ENCODE data around the gene SF3A2.

Gene SF3A2

DNA sequence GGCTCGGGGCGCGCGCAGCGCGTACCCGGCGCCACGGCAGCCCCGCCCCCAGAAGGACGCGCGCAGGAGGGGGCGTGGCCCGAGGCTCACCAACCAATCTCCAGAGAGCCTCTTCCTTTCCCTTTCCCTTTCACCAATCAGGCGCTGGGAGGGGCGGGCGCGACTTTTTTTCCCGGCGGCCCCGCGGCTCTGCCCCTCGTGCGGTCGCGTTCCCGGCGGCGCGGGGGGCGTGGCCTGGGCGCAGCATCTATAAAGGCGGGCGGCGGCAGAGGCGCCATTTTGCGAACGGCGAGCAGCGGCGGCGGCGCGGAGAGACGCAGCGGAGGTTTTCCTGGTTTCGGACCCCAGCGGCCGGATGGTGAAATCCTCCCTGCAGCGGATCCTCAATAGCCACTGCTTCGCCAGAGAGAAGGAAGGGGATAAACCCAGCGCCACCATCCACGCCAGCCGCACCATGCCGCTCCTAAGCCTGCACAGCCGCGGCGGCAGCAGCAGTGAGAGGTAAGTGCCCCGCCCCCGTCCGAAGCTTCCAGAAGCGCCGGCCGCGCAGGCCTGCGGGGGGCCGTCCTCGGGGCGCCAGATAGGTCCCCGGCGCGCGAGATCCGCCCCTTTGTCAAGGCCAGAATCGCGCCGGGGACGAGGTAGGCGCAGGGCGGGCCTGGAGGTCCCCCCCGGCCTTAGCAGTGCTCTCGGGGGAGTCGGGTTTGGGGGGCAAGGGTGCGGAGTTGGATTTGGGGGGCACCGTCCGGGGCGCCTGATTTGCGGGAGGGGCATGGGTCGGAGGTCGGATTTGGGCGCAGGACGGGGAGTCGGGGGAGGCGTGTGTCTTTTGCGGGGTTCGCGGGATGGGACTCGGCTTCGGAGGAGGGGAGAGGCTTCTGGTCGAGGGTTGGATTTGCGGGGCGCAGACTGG, 32.9 kb downstream of the SF3A2 start (continued):
- TF ChIP-seq, protein P1, sequence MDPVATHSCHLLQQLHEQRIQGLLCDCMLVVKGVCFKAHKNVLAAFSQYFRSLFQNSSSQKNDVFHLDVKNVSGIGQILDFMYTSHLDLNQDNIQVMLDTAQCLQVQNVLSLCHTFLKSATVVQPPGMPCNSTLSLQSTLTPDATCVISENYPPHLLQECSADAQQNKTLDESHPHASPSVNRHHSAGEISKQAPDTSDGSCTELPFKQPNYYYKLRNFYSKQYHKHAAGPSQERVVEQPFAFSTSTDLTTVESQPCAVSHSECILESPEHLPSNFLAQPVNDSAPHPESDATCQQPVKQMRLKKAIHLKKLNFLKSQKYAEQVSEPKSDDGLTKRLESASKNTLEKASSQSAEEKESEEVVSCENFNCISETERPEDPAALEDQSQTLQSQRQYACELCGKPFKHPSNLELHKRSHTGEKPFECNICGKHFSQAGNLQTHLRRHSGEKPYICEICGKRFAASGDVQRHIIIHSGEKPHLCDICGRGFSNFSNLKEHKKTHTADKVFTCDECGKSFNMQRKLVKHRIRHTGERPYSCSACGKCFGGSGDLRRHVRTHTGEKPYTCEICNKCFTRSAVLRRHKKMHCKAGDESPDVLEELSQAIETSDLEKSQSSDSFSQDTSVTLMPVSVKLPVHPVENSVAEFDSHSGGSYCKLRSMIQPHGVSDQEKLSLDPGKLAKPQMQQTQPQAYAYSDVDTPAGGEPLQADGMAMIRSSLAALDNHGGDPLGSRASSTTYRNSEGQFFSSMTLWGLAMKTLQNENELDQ (tag by site-specific recombination; IDR thresholded peaks at IDR 0.05; ENCODE audit: low read depth) = no peak
- TF ChIP-seq PRDM6 (tag by site-specific recombination; IDR thresholded peaks at IDR 0.05) (no peak), ZNF837 (tag by site-specific recombination; IDR thresholded peaks at IDR 0.05) (no peak; the same call in 1 of the 2 replicates), ZBTB1 (tag by site-specific recombination; IDR thresholded peaks at IDR 0.05) (no peak), REPIN1 (tag by site-specific recombination; IDR thresholded peaks at IDR 0.05; ENCODE audit: low read depth) (no peak), ZNF449 (tag by site-specific recombination; IDR thresholded peaks at IDR 0.05) (no peak), PBX3 (CRISPR knock-in tag; IDR thresholded peaks at IDR 0.05) (peak; percentile 49; the same call in 1 of the 2 replicates), ZNF600 (tag by site-specific recombination; IDR thresholded peaks at IDR 0.05) (no peak), ZNF140 (tag by site-specific recombination; IDR thresholded peaks at IDR 0.05) (no peak), HOXC10 (CRISPR knock-in tag; IDR thresholded peaks at IDR 0.05) (no peak), MEIS1 (CRISPR knock-in tag; IDR thresholded peaks at IDR 0.05; ENCODE audit: borderline replicate concordance) (no peak), ZSCAN23 (tag by site-specific recombination; IDR thresholded peaks at IDR 0.05) (no peak), ZNF549 (tag by site-specific recombination; IDR thresholded peaks at IDR 0.05) (no peak), ZNF138 (tag by site-specific recombination; IDR thresholded peaks at IDR 0.05; ENCODE audit: borderline replicate concordance) (no peak), ZNF792 (tag by site-specific recombination; IDR thresholded peaks at IDR 0.05) (no peak), ZNF571 (tag by site-specific recombination; IDR thresholded peaks at IDR 0.05) (no peak), ZEB2 (tag by site-specific recombination; IDR thresholded peaks at IDR 0.05) (no peak; the same call in 1 of the 2 replicates), AEBP2 (tag by site-specific recombination; IDR thresholded peaks at IDR 0.05; ENCODE audit: borderline replicate concordance) (no peak), ZBTB6 (tag by site-specific recombination; IDR thresholded peaks at IDR 0.05) (no peak), ZBTB21 (tag by site-specific recombination; IDR thresholded peaks at IDR 0.05) (no peak), SALL2 (tag by site-specific recombination; IDR thresholded peaks at IDR 0.05; ENCODE audit: borderline replicate concordance) (no peak)
- TF ChIP-seq, protein P2, sequence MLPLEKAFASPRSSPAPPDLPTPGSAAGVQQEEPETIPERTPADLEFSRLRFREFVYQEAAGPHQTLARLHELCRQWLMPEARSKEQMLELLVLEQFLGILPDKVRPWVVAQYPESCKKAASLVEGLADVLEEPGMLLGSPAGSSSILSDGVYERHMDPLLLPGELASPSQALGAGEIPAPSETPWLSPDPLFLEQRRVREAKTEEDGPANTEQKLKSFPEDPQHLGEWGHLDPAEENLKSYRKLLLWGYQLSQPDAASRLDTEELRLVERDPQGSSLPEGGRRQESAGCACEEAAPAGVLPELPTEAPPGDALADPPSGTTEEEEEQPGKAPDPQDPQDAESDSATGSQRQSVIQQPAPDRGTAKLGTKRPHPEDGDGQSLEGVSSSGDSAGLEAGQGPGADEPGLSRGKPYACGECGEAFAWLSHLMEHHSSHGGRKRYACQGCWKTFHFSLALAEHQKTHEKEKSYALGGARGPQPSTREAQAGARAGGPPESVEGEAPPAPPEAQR (tag by site-specific recombination; IDR thresholded peaks at IDR 0.05) = no peak
- TF ChIP-seq, protein P3, sequence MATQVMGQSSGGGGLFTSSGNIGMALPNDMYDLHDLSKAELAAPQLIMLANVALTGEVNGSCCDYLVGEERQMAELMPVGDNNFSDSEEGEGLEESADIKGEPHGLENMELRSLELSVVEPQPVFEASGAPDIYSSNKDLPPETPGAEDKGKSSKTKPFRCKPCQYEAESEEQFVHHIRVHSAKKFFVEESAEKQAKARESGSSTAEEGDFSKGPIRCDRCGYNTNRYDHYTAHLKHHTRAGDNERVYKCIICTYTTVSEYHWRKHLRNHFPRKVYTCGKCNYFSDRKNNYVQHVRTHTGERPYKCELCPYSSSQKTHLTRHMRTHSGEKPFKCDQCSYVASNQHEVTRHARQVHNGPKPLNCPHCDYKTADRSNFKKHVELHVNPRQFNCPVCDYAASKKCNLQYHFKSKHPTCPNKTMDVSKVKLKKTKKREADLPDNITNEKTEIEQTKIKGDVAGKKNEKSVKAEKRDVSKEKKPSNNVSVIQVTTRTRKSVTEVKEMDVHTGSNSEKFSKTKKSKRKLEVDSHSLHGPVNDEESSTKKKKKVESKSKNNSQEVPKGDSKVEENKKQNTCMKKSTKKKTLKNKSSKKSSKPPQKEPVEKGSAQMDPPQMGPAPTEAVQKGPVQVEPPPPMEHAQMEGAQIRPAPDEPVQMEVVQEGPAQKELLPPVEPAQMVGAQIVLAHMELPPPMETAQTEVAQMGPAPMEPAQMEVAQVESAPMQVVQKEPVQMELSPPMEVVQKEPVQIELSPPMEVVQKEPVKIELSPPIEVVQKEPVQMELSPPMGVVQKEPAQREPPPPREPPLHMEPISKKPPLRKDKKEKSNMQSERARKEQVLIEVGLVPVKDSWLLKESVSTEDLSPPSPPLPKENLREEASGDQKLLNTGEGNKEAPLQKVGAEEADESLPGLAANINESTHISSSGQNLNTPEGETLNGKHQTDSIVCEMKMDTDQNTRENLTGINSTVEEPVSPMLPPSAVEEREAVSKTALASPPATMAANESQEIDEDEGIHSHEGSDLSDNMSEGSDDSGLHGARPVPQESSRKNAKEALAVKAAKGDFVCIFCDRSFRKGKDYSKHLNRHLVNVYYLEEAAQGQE (tag by site-specific recombination; IDR thresholded peaks at IDR 0.05) = no peak
